Measurements from ENCODE around the gene RGS18.

DNA sequence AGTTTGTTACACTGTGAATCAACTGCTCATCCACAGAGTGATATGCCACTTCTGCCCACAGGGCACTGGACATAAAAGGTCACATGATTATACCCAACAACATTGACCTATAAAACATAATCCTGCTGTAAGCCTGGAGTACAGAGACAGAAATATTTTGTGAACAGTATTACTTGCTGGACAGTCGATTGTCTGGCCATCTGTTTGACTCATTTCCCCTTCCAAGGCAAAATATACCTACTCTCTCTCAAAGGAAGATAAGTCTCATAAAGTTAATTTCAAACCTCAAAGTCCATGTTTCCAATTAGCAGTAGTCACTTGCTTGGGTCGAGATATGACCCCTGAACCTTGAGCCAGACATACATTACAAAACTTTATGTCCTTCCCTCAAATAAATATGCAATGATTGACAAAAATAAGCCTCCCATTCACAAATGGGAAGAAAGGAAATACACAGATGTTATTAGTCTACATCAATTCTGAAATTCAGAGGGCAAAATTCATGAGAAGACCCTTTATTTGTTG lies 39.3 kb upstream of the RGS18 start:
- TF ChIP-seq CTCF (conservative IDR thresholded peaks at IDR 0.05; ENCODE audit: low read depth, low read length) (no peak), EZH2 (IDR thresholded peaks at IDR 0.05; ENCODE audit: borderline replicate concordance, low read depth, low read length, poor library complexity, severe bottlenecking) (no peak)
